Stimulated activated CD4-positive, alpha-beta T cell treated with anti-CD3 and anti-CD28 coated beads, Interleukin-12 subunit alpha, Interleukin-12 subunit beta, amount 100 ng/mL, for 24 hours (primary cell): ENCODE data around the gene LYSET.
"Not testable (repeated sequence)": the region's sequence is repeated elsewhere in the genome, so short reads cannot be mapped to it uniquely, and the experiment has no call there.

Experiments
- DNase-seq, 2 experiments: peaks; one replicate each; pipeline ENCODE4 v3.0.0-alpha.2; 2020; ENCODE audit warnings: low read depth in 2 of 2

The LYSET gene

DNA sequence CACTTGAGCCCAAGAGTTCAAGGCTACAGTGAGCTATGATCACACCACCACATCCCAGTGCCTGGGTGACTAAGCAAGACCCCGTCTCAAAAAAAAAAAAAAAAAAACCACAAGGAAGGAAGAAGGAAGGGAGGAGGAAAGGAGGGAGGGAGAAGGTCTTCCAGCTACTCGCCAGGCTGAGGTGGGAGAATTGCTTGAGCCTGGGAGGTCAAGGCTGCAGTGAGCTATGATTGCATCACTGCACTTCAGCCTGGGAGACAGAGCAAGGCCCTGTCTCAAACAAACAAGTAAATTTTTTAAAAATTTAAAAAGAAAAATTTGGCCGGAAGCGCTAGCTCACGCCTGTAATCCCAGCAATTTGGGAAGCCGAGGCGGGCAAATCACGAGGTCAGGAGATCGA, 16.5 kb upstream of the LYSET start:
- not testable (repeated sequence) for DNase-seq

DNA sequence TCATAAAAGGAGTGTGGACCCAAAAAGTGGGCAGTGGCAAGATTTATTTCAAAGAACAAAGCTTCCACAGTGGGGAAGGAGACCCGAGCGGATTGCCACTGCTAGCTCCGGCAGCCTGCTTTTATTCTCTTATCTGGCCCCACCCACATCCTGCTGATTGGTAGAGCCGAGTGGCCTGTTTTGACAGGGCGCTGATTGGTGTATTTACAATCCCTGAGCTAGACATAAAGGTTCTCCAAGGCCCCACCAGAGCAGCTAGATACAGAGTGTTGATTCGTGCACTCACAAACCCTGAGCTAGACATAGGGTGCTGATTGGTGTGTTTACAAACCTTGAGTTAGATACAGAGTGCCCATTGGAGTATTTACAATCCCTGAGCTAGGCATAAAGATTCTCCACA, 15.5 kb upstream of the LYSET start:
- DNase-seq, result not testable (repeated sequence)

DNA sequence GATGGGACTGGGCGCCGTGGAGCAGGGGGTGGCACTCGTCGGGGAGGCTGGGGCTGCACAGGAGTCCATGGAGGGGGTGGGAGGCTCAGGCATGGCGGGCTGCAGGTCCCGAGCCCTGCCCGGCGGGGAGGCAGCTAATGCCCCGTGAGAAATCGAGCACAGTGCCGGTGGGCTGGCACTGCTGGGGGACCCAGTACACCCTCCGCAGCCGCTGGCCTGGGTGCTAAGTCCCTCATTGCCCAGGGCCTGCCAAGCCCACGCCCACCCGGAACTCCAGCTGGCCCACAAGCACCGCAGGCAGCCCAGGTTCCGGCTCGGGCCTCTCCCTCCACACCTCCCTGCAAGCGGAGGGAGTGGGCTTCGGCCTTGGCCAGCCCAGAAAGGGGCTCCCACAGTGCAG, 15.0 kb upstream of the LYSET start:
- DNase-seq, result not testable (repeated sequence)

DNA sequence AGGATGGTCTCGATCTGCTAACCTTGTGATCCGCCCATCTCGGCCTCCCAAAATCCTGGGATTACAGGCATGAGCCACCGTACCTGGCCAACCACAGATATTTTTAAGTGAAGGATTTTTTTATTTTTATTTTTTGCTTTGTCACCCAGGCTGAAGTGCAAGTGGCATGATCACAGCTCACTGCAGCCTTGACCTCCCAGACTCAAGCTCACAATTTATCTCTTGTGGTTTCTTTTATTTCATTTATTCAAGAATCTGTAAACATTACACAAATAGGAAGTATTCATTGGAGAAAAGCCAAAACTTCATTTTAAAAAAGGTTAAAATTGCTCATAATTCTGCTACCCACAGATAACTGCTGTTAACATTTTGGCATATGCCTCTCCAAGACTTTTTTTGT, 13.7 kb upstream of the LYSET start:
- DNase-seq, result no peak

DNA sequence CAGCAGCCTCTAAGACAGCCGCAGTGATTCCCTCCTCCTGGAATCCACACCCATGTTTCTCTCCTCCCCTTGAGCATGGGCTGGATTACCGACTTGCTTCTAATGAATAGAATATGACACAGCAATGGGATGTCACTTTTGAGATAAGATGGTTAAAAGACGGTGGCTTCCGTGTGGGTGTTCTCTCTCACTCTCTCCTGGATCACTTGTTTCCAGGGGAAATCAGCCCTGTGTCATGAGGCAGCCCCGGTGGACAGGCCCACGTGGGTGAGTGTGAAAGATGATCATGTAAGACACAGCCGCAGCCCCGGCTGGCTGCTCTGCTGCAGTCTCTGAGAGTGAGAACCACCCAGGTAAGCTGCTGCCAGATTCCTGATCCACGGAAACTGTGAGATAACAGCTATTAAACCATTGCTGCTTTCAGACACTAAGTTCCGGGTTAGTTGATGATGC, 11.1 kb upstream of the LYSET start:
- no peak for DNase-seq

DNA sequence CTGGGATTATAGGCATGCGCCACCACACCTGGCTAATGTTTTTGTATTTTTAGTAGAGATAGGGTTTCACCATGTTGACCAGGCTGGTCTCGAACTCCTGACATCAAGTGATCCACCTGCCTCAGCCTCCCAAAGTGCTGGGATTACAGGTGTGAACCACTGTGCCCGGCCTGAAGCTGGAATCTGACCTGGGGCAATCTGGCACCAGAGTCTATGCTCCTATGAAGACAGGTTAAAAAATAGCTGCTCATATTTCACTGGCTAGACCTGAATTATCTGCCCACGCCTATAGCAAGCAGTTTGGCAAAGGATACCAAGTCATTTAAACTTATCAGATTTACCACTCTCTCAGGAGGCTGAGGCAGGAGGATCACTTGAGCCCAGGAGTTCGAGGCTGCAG, 10.4 kb upstream of the LYSET start:
- not testable (repeated sequence) for DNase-seq

DNA sequence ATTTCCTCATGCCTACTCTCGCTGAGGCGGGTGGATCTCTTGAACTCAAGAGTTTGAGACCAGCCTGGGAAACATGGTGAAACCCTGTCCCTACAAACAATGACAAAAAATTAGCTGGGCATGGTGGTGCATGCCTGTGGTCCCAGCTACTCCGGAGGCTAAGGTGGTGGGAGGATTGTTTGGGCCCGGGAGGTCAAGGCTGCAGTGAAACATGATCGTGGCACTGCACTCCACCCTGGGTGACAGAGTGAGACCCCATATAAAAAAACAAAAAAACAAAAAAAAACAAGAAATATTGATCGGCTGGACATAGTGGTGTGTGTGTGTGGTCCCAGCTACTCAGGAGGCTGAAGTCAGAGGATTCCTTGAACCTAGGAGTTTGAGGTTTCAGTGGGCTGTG, 9.6 kb upstream of the LYSET start:
- DNase-seq, result no peak

DNA sequence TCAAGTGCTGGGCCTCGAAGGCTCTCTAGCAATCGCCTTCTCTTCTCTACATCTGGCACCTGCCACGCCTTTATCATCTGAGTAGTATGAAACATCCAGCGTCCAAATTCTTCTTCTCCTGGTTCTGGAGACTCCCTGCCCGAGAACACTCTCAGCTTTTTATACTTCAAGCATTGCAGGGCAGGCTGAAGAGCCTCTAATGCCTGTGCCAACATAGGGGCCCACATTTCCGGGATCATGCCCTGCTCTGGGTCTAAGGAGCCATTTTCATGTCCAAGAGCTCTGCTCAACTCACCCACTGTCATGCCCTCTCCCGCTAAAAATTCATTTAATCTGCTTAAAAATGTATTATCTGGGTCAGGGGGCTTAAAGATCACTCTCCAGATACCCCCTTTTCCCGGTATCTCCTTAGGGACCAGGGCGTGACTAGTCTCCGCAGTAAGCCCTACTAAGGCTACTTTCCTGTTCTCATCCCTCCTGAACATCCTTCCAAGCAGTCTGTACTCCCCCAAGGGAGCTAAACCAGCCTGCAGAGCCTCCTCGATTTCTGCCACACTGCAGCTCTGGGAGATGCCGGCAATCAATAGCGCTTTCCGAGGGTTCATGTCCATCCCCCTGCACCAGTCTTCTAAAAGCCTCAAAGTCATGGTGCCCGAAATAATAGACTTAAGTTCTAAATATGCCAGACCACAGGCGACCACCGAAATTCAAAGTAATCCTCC, 1.4 kb upstream of the LYSET start:
- no peak for DNase-seq

DNA sequence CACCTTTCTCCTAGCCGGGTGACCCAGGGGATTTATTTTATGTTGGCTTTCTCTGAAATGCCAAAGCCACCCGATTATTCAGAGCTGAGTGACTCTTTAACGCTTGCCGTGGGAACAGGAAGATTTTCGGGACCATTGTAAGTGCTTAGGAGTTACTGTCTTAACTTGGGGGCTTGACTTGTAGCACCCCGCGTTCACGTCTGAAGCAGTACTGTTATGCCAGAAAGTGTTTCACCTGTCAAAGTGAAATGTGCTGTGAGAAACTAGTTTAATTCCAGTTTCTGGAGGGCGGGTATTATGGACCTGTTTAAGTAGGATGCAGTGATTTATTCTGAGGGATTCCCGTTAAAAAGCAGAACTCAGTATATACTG, 218 bp downstream of the LYSET start:
- no peak for DNase-seq

DNA sequence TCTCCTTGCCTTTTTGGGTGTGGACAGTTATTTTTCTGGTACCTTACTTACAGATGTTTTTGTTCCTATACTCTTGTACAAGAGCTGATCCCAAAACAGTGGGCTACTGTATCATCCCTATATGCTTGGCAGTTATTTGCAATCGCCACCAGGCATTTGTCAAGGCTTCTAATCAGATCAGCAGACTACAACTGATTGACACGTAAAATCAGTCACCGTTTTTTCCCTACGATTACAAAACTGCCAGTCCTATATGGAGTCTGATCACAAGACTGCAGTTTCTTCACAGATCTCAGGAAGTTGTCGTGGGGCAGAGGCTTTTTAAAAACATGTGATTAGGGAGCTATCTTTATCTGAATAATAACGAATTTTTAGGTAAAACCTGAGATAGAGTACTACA, 1.3 kb downstream of the LYSET start:
- no peak for DNase-seq

DNA sequence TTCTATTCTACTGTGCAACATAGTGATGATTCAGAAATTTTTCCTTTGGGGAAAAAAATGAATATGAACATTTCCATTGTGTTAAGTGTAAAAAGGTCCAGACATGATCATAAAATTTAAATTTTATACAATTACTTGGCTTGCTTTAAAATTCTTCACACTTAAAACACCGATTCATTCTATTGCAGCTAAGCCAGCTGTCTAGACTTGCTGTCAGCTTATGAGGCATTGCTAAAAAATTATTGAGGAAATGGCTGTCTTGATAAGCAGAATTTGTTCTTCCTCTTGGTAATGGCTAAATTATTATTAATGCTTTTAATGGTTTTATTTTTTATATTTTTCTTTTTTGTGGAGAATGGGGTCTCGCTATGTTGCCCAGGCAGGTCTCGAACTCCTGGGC, 1.8 kb downstream of the LYSET start:
- DNase-seq, result no peak

DNA sequence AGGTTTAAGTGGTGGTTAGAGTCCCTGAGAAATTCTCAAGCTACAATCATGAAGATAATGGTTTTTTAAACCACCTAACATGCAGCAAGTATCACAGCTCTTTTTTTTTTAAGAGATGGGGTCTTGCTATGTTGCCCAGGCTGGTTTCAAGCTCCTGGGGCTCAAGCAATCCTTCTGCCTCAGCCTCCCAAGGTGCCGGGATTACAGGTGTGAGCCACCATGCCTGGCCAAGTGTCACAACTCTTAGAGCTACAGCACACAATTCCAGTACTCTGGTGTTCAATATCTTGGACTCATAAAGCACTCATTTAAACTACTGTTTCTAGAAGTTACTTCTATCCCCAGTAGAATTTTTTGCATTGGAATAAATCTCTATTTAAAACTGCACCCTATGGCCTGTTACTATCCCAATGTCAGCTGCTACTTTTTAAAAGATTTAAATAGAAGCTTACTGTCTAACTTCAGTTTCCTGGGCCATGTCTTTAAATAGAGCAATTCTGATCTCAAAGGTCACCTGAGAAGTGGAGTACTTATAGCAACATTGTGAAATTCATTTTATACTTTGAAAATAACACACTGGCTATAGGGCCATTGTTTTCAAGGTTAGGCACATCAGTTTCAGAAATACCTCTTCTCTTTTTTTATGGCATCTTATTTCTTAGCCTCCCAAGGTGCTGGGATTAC, 10.3 kb downstream of the LYSET start:
- DNase-seq, result no peak

DNA sequence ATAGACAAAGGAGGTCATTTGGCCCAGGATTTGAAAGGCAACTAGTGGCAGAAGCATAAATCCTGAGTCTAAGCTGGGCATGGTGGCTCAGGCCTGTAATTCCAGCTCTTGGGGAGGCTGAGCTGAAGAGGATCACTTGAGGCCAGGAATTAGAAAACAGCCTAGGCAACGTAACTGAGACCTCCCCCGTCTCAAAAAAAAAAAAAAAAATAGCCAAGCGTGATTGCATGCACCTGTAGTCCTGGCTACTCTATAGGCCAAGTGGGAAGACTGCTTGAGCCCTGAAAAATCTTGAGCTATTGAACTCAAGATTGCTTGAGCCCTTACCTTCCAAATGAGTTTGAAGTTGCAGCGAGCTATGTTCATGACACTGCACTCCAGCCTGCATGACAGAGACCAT, 13.9 kb downstream of the LYSET start:
- DNase-seq, result no peak

DNA sequence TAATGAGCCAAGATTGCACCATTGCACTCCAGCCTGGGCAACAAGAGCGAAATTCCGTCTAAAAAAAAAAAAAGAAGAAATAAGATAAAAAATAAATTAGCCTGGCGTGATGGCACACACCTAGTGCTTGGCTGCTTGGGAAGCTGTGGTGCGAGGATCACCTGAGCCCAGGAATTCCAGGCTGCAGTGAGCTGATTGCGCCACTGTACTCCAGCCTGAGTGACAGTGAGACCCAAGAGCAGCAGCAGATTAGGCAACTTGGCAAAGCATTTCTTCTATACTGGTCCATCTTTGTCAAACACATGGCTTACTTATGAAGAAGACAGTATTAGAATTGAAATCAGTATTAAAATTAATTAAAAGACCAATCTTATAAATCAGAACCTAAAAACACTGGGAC, 15.4 kb downstream of the LYSET start:
- DNase-seq, result no peak

DNA sequence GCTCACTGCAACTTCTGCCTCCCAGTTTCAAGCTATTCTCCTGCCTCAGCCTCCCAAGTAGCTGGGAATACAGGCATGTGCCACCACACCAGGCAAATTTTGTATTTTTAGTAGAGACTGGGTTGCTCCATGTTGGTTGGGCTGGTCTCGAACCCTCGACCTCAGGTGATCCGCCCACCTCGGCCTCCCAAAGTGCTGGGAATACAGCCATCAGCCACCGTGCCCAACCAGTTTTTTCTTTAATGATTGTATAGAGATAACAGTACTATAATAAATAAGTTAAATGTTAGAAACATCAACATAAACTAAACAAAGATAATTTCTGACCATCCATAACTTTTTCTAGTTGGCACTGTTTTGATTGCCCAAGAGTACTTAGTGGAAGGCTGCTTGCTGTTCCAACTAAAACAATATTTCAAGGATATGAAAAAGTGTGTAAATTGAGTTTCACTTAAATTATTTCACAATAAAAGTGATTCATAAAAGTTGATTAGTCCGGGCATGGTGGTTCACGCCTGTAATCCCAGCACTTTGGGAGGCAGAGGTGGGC, 16.1 kb downstream of the LYSET start:
- no peak for DNase-seq

DNA sequence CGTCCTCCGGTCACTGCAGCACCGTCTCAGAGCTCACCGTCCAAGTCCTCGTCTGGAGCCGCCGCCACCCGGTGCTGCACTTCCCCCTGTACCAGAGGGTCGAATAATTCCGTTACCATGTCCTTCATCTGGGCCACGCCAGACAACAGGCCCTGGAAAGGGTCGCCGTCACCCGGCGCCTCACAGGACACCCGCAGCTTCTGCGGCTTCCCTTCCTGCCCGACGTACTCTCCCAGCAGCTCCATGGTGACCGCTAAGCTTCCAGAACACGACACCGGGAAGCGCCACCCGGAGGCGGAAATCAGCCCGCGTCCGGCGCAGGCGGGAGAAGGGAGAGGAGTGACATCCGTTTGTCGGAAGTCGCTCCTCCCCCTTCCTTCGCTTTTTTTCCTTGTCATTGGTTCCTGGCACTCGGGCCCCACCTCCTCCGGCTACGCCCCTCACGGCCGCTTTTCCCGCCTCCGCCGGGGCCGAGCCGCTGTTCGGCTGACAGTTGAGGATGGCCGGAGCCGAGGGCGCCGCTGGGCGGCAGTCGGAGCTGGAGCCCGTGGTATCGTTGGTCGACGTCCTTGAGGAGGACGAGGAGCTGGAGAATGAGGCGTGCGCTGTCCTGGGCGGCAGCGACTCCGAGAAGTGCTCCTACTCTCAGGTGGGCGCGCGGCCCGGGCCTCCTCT, 21.8 kb downstream of the LYSET start, which contains the start of the genes GON7 and UBR7:
Gene GON7 (minus strand): TSS at position 273 of the 675 bp plus-strand sequence. CDS start 28 bp downstream, at position 245.
Gene UBR7 (plus strand): TSS at position 464 of the 675 bp plus-strand sequence. CDS start 36 bp downstream, at position 500.
- DNase-seq, result peak; percentile 77 to 88

DNA sequence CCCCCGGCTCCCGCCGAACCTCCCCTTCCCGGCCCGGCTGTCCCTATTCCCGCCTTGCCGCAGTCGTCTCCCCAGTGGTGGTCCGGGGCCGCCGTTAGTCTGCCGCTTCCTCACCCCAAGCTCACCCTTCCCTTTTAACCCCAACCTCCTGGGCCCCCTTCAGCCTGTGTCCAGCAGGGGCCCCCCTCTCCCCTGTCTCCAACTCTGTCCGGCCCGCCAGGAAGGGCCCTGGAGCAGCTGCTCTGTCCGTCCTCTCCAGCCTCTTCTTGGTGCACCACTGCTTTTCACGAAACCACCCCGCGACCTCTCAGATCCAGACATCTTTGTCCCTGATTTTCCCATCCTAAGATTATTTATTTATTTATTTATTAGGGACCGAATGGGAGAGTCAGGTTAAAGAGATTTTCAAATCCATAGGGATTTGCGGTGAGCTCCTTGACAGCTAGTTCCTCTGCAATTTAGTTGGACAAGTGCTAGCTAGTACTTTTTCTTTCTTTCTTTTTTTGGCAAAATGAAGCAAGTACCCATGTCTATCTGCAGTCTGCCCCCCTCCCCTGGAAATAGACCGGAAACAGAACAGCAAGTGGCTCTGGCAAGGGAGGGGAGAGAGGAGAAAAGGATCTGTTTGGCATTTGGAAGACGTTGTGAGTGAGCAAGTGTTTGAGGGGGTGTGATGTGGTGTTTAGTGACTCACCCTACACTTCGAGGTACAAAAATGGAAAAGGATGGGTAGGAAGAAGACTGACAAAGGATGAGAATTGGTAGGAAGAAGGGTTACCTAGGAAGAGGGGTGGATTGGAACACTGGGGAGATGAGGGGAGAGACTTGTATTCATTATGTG, 22.6 kb downstream of the LYSET start:
- no peak for DNase-seq

DNA sequence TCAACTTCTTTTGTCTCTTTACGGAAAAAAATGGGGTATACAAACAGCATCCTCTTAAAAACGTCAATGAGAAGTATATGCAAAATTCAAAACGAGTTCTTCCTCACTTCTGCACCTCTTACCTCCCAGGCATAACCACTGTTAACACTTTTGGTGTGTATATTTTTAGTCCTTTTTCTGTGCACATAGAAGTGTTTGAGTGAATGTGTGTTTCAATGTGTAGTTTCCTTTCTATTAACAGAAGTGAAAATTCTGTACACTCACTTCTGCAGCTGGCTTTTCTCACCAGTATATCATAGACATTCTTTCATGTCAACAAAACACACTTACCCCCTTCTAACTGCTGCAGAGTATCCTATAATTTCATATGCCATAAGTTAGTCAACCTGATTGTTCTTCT, 27.3 kb downstream of the LYSET start:
- DNase-seq, result no peak

DNA sequence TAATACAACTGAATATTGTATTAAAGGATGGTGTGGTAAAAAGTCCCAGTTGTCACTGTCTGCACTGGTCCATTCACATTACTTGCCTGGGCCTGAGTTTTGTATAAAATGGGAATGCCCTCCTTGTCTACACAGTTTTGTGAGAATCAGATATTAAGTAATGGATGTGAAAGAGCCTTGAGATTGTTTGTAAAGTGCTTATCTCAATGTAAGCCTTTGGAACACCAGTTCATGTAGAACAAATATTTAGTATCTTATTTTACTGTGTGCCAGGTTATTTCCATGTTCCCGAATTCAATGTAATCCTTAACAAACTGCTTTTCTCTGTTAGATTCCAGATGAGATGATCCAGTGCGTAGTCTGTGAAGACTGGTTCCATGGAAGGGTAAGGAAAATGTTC, 29.5 kb downstream of the LYSET start:
- DNase-seq, result no peak

DNA sequence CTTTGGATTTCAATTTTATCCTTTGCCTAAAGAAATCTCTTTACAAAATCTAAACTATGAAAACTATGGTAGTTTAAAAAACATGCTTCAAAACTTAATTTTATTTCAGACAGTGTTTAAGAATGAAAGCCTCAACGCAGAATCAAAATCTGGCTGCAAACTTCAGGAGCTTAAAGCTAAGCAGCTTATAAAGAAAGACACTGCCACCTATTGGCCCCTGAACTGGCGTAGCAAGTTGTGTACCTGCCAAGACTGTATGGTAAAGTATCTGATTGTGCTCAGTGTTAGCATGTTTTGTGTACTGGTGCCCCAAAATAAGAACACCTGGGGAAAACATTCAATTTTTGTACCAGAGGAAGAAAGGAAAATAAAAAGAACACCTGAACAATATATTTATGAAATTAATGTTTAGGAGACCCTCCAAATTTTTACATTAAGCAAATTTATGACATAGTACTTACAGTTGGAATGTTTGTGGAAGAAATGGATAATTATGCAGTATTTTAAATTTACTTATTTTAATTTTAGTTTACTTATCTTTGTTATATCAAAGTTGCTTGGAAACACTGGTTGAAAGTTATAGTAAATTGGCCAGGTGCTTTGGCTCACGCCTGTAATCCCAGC, 34.1 kb downstream of the LYSET start:
- DNase-seq, result no peak

DNA sequence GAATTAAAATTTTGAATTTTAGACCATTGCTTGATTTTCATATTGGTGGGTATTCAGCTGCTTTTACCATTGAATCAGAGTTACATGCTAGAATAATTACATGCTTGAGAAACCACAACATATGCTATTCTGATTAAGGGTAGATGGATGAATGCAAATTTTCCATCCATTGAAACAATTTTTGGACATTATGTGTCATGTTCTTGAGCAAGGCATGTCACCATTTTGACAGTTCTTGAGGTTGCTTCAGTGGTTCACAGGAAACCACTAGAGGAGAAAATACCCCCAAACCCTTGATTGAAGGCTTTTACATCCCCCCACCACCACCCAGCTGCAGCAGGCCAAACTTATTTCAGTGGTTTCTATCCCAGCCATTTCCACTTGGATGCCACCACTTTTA, 35.4 kb downstream of the LYSET start:
- DNase-seq, result no peak
